WTC11 (cell line): ENCODE results near the gene ZBTB21.

Source experiments
- CTCF ChIP-seq: fragments of 200-600 bp; IDR thresholded peaks from 2 replicates; pipeline ENCODE4 v1.8.0; 2022; ENCODE audit warnings: antibody characterized with exemption
- IRF1 ChIP-seq: sonication (generic); formaldehyde crosslinking; IDR thresholded peaks from 2 replicates; pipeline ENCODE4 v1.8.0; 2023; ENCODE audit warnings: missing genetic modification reagents
- JUN ChIP-seq: sonication (generic); formaldehyde crosslinking; IDR thresholded peaks from 2 replicates; pipeline ENCODE4 v1.8.0; 2023; ENCODE audit warnings: mild to moderate bottlenecking, missing genetic modification reagents
- PRRX2 ChIP-seq: fragments of 250-450 bp; sonication (Bioruptor Pico); IDR thresholded peaks from 2 replicates; pipeline ENCODE4 v1.8.0; 2021; ENCODE audit warnings: mild to moderate bottlenecking
- RORB ChIP-seq: fragments of 250-450 bp; sonication (Bioruptor Pico); IDR thresholded peaks from 2 replicates; pipeline ENCODE4 v1.9.0; 2021; ENCODE audit warnings: mild to moderate bottlenecking
- USF2 ChIP-seq: sonication (generic); formaldehyde crosslinking; IDR thresholded peaks from 2 replicates; pipeline ENCODE4 v1.8.1; 2023; ENCODE audit warnings: mild to moderate bottlenecking, missing genetic modification reagents, moderate library complexity
- ZNF138 ChIP-seq: sonication (generic); formaldehyde crosslinking; conservative IDR thresholded peaks from 2 replicates; pipeline ENCODE4 v1.8.1; 2022; ENCODE audit warnings: mild to moderate bottlenecking, moderate library complexity, missing genetic modification reagents
- ZNF317 ChIP-seq: sonication (generic); formaldehyde crosslinking; IDR thresholded peaks from 2 replicates; pipeline ENCODE4 v1.8.1; 2023; ENCODE audit warnings: low read depth, mild to moderate bottlenecking, moderate library complexity, missing genetic modification reagents, borderline replicate concordance

- TF ChIP-seq ZNF317 (CRISPR knock-in tag) (no peak), CTCF (no peak), JUN (CRISPR knock-in tag) (no peak), ZNF138 (CRISPR knock-in tag) (no peak), USF2 (CRISPR knock-in tag) (no peak), PRRX2 (no peak), RORB (CRISPR knock-in tag) (no peak), IRF1 (no peak)
Measured at GRCh38 chr21:42007356-42007940, 2.7 kb downstream of the ZBTB21 start.
